ENCODE results near the gene GRB14. TPM values are rescaled to one million over a fixed set of nuclear protein-coding genes. Genes with fewer than 3 reads are reported as not detected.

The GRB14 gene
- total RNA-seq, 2 donors from 2014 or later: 1.7 to 2.0 TPM

DNA sequence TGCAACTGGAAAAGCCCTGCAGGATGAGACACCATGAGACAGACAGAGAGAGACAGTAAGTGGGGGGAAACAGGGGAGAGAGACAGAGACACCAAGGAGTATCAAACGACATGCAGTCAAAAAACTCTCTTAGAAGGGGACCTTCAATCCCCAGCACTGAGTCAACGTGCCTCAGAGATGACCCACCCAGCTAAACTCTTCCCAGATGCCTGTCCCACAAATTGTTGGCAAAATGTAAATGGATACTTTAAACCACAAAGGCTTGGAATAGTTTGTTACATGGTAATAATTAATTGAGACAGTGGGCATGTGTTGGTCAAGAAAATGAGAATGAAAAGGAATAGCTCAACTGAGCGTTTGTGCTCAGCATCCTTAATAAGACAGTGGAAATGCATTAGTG, 98.3 kb downstream of the GRB14 start:
- no peak overlapping the region for H3K27ac ChIP-seq
- intact Hi-C loops (cut with DNase I): no loop called here
- H3K27me3 ChIP-seq: no peaks in the 10 kb centered on the region
- H3K4me3 ChIP-seq: no peak overlapping the region
- H3K36me3 ChIP-seq: no peaks in the 10 kb centered on the region
- DNase-seq: no peak
- H3K4me1 ChIP-seq: no peaks in the 10 kb centered on the region
- TF ChIP-seq, protein P1, sequence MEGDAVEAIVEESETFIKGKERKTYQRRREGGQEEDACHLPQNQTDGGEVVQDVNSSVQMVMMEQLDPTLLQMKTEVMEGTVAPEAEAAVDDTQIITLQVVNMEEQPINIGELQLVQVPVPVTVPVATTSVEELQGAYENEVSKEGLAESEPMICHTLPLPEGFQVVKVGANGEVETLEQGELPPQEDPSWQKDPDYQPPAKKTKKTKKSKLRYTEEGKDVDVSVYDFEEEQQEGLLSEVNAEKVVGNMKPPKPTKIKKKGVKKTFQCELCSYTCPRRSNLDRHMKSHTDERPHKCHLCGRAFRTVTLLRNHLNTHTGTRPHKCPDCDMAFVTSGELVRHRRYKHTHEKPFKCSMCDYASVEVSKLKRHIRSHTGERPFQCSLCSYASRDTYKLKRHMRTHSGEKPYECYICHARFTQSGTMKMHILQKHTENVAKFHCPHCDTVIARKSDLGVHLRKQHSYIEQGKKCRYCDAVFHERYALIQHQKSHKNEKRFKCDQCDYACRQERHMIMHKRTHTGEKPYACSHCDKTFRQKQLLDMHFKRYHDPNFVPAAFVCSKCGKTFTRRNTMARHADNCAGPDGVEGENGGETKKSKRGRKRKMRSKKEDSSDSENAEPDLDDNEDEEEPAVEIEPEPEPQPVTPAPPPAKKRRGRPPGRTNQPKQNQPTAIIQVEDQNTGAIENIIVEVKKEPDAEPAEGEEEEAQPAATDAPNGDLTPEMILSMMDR (IDR thresholded peaks at IDR 0.05): no peak
- H3K9ac ChIP-seq (ENCODE audit: low read depth in 2 of 2, low read length in 2 of 2): no peak overlapping the region
- no peaks in the 10 kb centered on the region for H3K9me3 ChIP-seq

DNA sequence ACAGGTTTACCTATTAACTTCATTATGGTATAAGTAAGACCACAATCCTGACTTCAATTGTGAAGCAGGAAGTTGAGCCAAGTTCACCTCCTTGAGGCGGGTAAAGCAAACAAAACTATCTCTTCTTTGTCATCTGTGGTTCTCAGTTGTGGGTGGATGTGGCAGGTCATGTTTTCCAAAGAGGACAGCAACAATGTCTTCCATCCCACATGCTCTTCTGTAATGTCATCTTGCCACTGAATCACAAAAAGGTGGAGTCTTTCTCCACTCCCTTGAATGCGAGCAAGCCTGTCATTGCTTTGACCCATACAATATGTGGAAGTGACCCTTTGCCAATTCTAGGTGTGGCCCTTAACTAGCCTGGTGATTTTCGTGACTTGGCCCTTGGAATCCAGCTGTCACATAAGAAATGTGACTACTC, 98.7 kb downstream of the GRB14 start:
- no peaks in the 10 kb centered on the region for H3K36me3 ChIP-seq
- H3K4me3 ChIP-seq: no peak overlapping the region
- H3K9me3 ChIP-seq: no peaks in the 10 kb centered on the region
- no peaks in the 10 kb centered on the region for H3K4me1 ChIP-seq
- H3K27me3 ChIP-seq: no peaks in the 10 kb centered on the region
- TF ChIP-seq, protein P1 (IDR thresholded peaks at IDR 0.05): no peak
- H3K9ac ChIP-seq (ENCODE audit: low read depth in 2 of 2, low read length in 2 of 2): no peak overlapping the region
- intact Hi-C loops (cut with DNase I): no loop called here
- H3K27ac ChIP-seq: no peak overlapping the region
- no peak for DNase-seq

DNA sequence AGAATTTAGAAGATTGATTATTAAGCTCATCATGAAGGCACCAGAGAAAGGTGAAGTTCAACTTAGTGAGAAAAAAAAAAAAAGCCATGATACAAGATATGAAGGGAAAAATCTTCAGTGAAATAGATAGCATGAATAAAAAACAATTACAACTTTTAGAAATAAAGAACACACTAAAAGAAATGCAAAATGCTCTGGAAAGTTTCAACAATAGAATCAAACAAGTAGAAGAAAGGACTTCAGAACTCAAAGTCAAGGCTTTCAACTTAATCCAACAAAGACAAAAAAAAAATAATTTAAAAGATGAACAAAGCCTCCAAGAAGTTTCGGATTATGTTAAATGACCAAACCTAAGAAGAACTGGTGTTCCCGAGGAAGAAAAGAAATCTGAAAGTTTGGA, 105.5 kb downstream of the GRB14 start:
- Histone ChIP-seq H3K27me3 (no peaks in the 10 kb centered on the region), H3K27ac (no peak overlapping the region), H3K9ac (ENCODE audit: low read depth in 2 of 2, low read length in 2 of 2) (no peak overlapping the region), H3K4me1 (no peaks in the 10 kb centered on the region), H3K4me3 (no peak overlapping the region), H3K9me3 (no peaks in the 10 kb centered on the region), H3K36me3 (no peaks in the 10 kb centered on the region)
- intact Hi-C loops (cut with DNase I): no loop called here
- DNase-seq: no peak
- TF ChIP-seq, protein P1 (IDR thresholded peaks at IDR 0.05): no peak

DNA sequence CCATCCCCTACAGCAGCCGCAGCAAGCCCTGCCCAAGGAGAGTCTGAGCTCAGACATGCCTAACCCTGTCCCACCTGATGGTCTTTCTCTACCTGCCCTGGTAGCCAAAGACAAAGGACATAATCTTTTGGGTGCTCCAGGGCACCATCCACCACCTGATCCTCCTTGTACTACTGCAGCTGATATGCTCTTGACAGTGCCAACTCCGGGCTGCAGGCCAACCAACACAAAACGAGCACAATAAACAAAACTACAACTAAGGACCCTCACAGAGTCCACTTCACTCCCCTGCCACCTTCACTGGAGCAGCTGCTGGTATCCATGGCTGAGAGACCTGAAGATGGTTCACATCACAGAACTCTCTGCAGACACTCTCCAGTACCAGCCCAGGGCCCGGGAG, 106.3 kb downstream of the GRB14 start:
- TF ChIP-seq, protein P1 (IDR thresholded peaks at IDR 0.05): no peak
- Histone ChIP-seq H3K9me3 (no peaks in the 10 kb centered on the region), H3K9ac (ENCODE audit: low read depth in 2 of 2, low read length in 2 of 2) (no peak overlapping the region), H3K36me3 (no peaks in the 10 kb centered on the region), H3K4me1 (no peaks in the 10 kb centered on the region), H3K4me3 (no peak overlapping the region), H3K27me3 (no peaks in the 10 kb centered on the region), H3K27ac (no peak overlapping the region)
- intact Hi-C loops (cut with DNase I): no loop called here
- no peak for DNase-seq

DNA sequence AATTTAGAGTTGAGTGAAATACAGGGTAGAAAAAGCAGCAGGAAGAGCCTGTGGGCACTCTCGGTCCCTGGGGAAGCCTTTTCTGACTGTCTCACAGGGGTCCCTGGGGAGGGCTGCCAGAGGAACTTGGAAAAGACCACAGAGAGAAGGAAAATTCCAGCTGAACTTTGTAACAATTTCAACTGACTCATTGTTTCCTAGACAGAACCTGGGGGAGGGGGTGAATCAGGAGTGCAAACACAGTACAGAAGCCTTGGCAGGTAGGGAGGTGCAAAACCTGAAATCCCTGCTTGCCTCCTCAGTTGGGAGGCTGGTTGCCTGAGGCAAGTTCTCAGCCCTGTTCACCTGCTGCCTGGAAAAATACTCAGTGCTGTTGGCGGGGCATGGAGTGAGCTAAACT, 106.8 kb downstream of the GRB14 start:
- H3K4me1 ChIP-seq: no peaks in the 10 kb centered on the region
- H3K27ac ChIP-seq: no peak overlapping the region
- H3K9me3 ChIP-seq: no peaks in the 10 kb centered on the region
- no peak overlapping the region for H3K9ac ChIP-seq (ENCODE audit: low read depth in 2 of 2, low read length in 2 of 2)
- no peak overlapping the region for H3K4me3 ChIP-seq
- TF ChIP-seq, protein P1 (IDR thresholded peaks at IDR 0.05): no peak
- H3K27me3 ChIP-seq: no peaks in the 10 kb centered on the region
- intact Hi-C loops (cut with DNase I): no loop called here
- no peak for DNase-seq
- no peaks in the 10 kb centered on the region for H3K36me3 ChIP-seq

DNA sequence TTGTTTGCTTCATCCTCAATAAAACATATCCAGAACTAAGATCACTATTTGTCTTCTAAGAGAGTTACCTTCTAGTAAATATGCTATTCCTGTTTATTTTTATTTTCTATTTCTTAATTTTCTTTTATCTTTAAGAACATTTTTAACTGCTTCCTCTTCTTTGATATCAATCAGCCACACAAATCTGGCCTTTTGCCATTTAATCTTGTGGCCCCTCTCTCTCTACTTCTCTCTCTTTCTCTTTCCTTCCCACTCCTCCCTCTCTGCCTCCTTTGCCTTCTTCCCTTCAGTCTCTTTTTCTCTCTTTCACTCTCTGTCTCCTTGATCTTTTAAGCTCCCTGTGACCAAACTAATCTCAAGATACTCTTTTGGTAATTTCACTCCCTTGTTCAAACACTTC, 108.4 kb downstream of the GRB14 start:
- Histone ChIP-seq H3K4me3 (no peak overlapping the region), H3K36me3 (no peaks in the 10 kb centered on the region), H3K27me3 (no peaks in the 10 kb centered on the region), H3K4me1 (no peaks in the 10 kb centered on the region), H3K9me3 (no peaks in the 10 kb centered on the region), H3K27ac (no peak overlapping the region), H3K9ac (ENCODE audit: low read depth in 2 of 2, low read length in 2 of 2) (no peak overlapping the region)
- no peak for DNase-seq
- TF ChIP-seq, protein P1 (IDR thresholded peaks at IDR 0.05): no peak
- intact Hi-C loops (cut with DNase I): no loop called here

All from colonic mucosa (tissue), 4 donors.